HCT116 (cell line): Measurements from ENCODE around the gene TUBB4A. TPM values are rescaled to one million over a fixed set of nuclear protein-coding genes. Genes with fewer than 3 reads are reported as not detected.

ENCODE experiments used
- ATAC-seq: fragments of 200-7000 bp; cut with Tn5 transposase; 2 replicates; pipeline ENCODE4 v1.9.1; 2020; ENCODE audit warnings: mild to moderate bottlenecking, moderate library complexity
- BruUV-seq: library from RNA; stranded (reverse); fragments of 400-500 nt; replicated peaks from 2 replicates; lab custom pipeline; 2021; lab: Mats Ljungman, UMichigan
- CTCF ChIA-PET: fragments of 300-600 bp; sonication (Branson Sonifier 250); formaldehyde crosslinking; loops from one replicate; lab custom pipeline; 2021; ENCODE audit warnings: antibody characterized with exemption; lab: Charles Lee
- POLR2A ChIA-PET: fragments of 300-600, 350-600 bp; sonication (Branson Sonifier 250); formaldehyde crosslinking; loops from one replicate; lab custom pipeline; 2021; ENCODE audit warnings: antibody characterized with exemption; lab: Charles Lee
- RAD21 ChIA-PET, 2 experiments: fragments of 300-600 bp; sonication (Branson Sonifier 250); formaldehyde crosslinking; loops; one replicate each; lab custom pipeline; 2023; ENCODE audit warnings: low total read pairs in 2 of 2; ENCODE audit not compliant: uncharacterized antibody in 2 of 2, unreplicated experiment in 2 of 2, low non-redundant PET in 1 of 2; lab: Charles Lee
- DNase-seq: peaks from one replicate; pipeline ENCODE4 v3.0.0-alpha.2; 2010; ENCODE audit warnings: low read depth, low spot score
- H2AFZ ChIP-seq: fragments of 200-600 bp; shearing (Covaris generic), sonication (generic); 2 replicates; pipeline ENCODE4 v1.6.1; 2017; ENCODE audit warnings: low read depth, mixed run types, mixed read lengths, antibody characterized with exemption, low read length; ENCODE audit not compliant: poor library complexity, severe bottlenecking
- H3K27ac ChIP-seq: 2 replicates; pipeline ENCODE4 v1.5.1; 2012; ENCODE audit warnings: low read depth, low read length
- H3K27me3 ChIP-seq: fragments of 200-600 bp; sonication (generic); 2 replicates; pipeline ENCODE4 v1.6.1; 2016; ENCODE audit warnings: mixed run types, low read length, mixed read lengths; ENCODE audit not compliant: insufficient read depth
- H3K36me3 ChIP-seq, 2 experiments: fragments of 200-500 bp in 1 of 2; fragments of 200-600 bp in 1 of 2; sonication (Bioruptor generic) in 1 of 2; sonication (generic) in 1 of 2; 2 replicates each; pipeline versions ENCODE4 v1.5.1 to v1.6.1; 2014 to 2016; ENCODE audit warnings: low read length in 2 of 2, inconsistent platforms in 1 of 2, mixed read lengths in 1 of 2, mixed run types in 1 of 2; ENCODE audit not compliant: insufficient read depth in 2 of 2, control insufficient read depth in 1 of 2
- H3K4me1 ChIP-seq, 2 experiments: fragments of 200-600 bp in 1 of 2; sonication (generic) in 1 of 2; 2 replicates each; pipeline versions ENCODE4 v1.5.1 to v1.6.1; 2012 to 2017; ENCODE audit warnings: low read length in 2 of 2, inconsistent platforms in 1 of 2, mild to moderate bottlenecking in 1 of 2, mixed read lengths in 1 of 2, mixed run types in 1 of 2, moderate library complexity in 1 of 2; ENCODE audit not compliant: insufficient read depth in 2 of 2, control insufficient read depth in 1 of 2
- H3K4me2 ChIP-seq: fragments of 200-600 bp; sonication (generic); 2 replicates; pipeline ENCODE4 v1.6.1; 2017; ENCODE audit warnings: mixed run types, low read length, mixed read lengths
- H3K4me3 ChIP-seq, 2 experiments: fragments of 200-600 bp in 1 of 2; sonication (generic) in 1 of 2; replicated peaks in 1 of 2; 2 replicates each; pipeline ENCODE4 v1.5.1; 2011 to 2016; ENCODE audit warnings: low read length in 2 of 2, control low read depth in 1 of 2, low read depth in 1 of 2, mild to moderate bottlenecking in 1 of 2, mixed read lengths in 1 of 2, mixed run types in 1 of 2
- H3K79me2 ChIP-seq: fragments of 200-600 bp; sonication (generic); 2 replicates; pipeline ENCODE4 v1.6.1; 2017; ENCODE audit warnings: mild to moderate bottlenecking, mixed run types, low read length, moderate library complexity, mixed read lengths; ENCODE audit not compliant: insufficient read depth
- H3K9ac ChIP-seq: fragments of 200-600 bp; sonication (generic); 2 replicates; pipeline ENCODE4 v1.6.1; 2016; ENCODE audit warnings: low read length, mixed read lengths
- H3K9me2 ChIP-seq: fragments of 200-600 bp; sonication (generic), shearing (Covaris generic); 2 replicates; pipeline ENCODE4 v1.6.1; 2017; ENCODE audit warnings: mixed run types, mild to moderate bottlenecking, moderate library complexity; ENCODE audit not compliant: insufficient read depth
- H3K9me3 ChIP-seq, 2 experiments: fragments of 200-500 bp in 1 of 2; fragments of 200-600 bp in 1 of 2; sonication (Bioruptor generic) in 1 of 2; sonication (generic) in 1 of 2; 2 replicates each; pipeline ENCODE4 v1.6.1; 2014 to 2017; ENCODE audit warnings: low read length in 2 of 2, mixed read lengths in 2 of 2, inconsistent platforms in 1 of 2, low read depth in 1 of 2, mild to moderate bottlenecking in 1 of 2, mixed run types in 1 of 2, moderate library complexity in 1 of 2; ENCODE audit not compliant: control insufficient read depth in 1 of 2, insufficient read depth in 1 of 2
- H4K20me1 ChIP-seq: fragments of 200-600 bp; sonication (generic), shearing (Covaris generic); 2 replicates; pipeline ENCODE4 v1.6.1; 2017; ENCODE audit warnings: mixed run types, mild to moderate bottlenecking, moderate library complexity; ENCODE audit not compliant: insufficient read depth
- CBX3 ChIP-seq: IDR thresholded peaks from 2 replicates; pipeline ENCODE4 v1.6.1; 2012; ENCODE audit warnings: low read depth
- ELF1 ChIP-seq: IDR thresholded peaks from 2 replicates; pipeline ENCODE4 v1.6.1; 2012; ENCODE audit warnings: low read depth, borderline replicate concordance
- POLR2AphosphoS5 ChIP-seq: IDR thresholded peaks from 2 replicates; pipeline ENCODE4 v1.6.1; 2011; ENCODE audit warnings: mild to moderate bottlenecking, low read depth, low read length, moderate library complexity
- RAD21 ChIP-seq: IDR thresholded peaks from 2 replicates; pipeline ENCODE4 v1.6.1; 2012; ENCODE audit warnings: low read depth, mild to moderate bottlenecking
- SRF ChIP-seq: IDR thresholded peaks from 2 replicates; pipeline ENCODE4 v1.6.1; 2012; ENCODE audit warnings: low read depth
- ZNF274 ChIP-seq: fragments of 200-500 bp; sonication (Bioruptor generic); IDR thresholded peaks from 2 replicates; pipeline ENCODE4 v1.6.1; 2014; ENCODE audit warnings: mild to moderate bottlenecking, low read depth, low read length, inconsistent platforms
- intact Hi-C: fragments of 100-400 bp; cut with micrococcal nuclease; formaldehyde crosslinking; loops from 2 replicates; pipeline ENCODE4 v1.10.0; 2022
- total RNA-seq: library from RNA; stranded (reverse); gene quantifications from one replicate; pipeline ENCODE4 v1.2.1, GENCODE V29; 2021; ENCODE audit not compliant: unreplicated experiment

The TUBB4A gene
- total RNA-seq, 1 experiment from 2014 or later = 32.5 TPM

DNA sequence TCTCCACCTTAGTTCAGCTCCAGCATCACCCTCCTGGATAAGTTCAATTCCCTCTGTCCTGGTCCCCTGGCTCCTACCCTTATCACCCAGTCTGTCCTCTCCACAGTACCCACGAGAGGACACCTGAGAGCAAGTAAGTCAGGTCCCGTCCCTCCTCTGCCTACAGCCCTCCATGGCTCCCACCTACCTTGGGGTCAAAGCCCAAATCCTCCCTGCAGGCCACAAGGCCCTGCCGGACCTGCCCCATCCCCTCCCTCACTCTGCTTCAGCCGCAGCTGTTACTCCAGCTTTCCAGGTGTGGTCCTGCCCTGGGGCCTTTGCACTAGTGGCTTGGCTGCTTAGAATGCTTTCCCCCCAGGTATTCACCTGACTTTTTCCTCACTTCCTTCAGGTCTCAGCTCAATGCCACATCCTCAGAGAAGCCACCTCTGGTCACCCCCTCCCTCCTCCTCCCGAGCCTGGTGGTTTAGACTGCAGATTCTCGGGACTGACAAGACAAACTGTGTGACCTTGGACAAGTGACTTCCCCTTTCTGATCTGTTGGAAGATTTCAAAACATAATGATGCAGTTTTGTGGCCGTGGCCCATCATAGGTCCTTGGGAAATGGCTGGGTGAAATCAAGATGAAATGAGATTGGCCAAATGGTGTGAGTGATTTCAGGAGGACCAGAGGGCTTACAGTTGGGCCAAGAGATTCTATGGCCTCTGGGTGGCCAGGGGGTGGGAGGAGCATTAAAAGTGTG is 3.6 kb downstream of the TUBB4A start:
- ATAC-seq (no peak), DNase-seq (no peak)
- Histone ChIP-seq H3K79me2 (no peaks in the 10 kb centered on the region), H3K36me3 (peaks cover 0 to 5% of the 10 kb centered on the region in 2 experiments; a peak in 1 of 4 replicates), H3K9ac (no peak overlapping the region), H3K27me3 (no peaks in the 10 kb centered on the region), H3K9me3 (no peaks in the 10 kb centered on the region), H4K20me1 (no peaks in the 10 kb centered on the region), H3K4me2 (no peak overlapping the region), H3K4me1 (peaks cover 8 to 18% of the 10 kb centered on the region in 2 experiments), H3K9me2 (no peaks in the 10 kb centered on the region), H2AFZ (no peak overlapping the region), H3K27ac (no peak overlapping the region), H3K4me3 (no peak overlapping the region)
- TF ChIP-seq SRF (no peak), ELF1 (no peak), RAD21 (no peak)
- intact Hi-C loops = no loop called here
- ChIA-PET CTCF (no interaction called here), POLR2A (no interaction called here), RAD21 (no interaction called here)
- no TSS peak for BruUV-seq

DNA sequence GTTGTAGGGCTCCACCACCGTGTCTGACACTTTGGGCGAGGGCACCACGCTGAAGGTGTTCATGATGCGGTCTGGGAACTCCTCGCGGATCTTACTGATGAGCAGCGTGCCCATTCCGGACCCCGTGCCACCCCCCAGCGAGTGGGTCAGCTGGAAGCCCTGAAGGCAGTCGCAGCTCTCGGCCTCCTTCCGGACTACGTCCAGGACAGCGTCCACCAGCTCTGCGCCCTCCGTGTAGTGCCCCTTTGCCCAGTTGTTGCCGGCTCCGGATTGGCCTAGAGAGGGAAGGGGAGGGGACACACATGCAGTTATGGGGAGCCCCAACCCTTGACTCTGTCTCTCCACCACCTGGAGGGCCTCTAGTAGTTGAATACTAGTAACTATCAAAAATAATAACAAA is 6.2 kb downstream of the TUBB4A start:
- intact Hi-C loops = no loop called here
- no peaks in the 10 kb centered on the region for H3K79me2 ChIP-seq
- no peaks in the 10 kb centered on the region for H3K9me2 ChIP-seq
- ChIA-PET POLR2A (no interaction called here), CTCF (no interaction called here), RAD21 (no interaction called here)
- TF ChIP-seq ZNF274 (no peak), CBX3 (no peak), RAD21 (no peak), POLR2AphosphoS5 (no peak)
- H3K9ac ChIP-seq = no peak overlapping the region
- H4K20me1 ChIP-seq = no peaks in the 10 kb centered on the region
- no peak overlapping the region for H3K27ac ChIP-seq
- no peak for ATAC-seq
- no peak for DNase-seq
- no peak overlapping the region for H3K4me3 ChIP-seq
- no peak overlapping the region for H3K4me2 ChIP-seq
- no TSS peak for BruUV-seq
- H2AFZ ChIP-seq = no peak overlapping the region
- no peaks in the 10 kb centered on the region for H3K27me3 ChIP-seq
- H3K4me1 ChIP-seq = no peaks in the 10 kb centered on the region
- peaks cover 0 to 10% of the 10 kb centered on the region in 2 experiments; a peak in 1 of 4 replicates for H3K9me3 ChIP-seq
- H3K36me3 ChIP-seq = peaks cover 0 to 5% of the 10 kb centered on the region in 2 experiments; a peak in 1 of 4 replicates
